ENCODE measurements around the gene TBPL1. TPM values are rescaled to one million over a fixed set of nuclear protein-coding genes. Genes with fewer than 3 reads are reported as not detected.

Gene TBPL1
- total and polyA plus RNA-seq, 4 donors = 5.4 to 34.6 (median 11.5) TPM

- no peak for TF ChIP-seq TAF1 (conservative IDR thresholded peaks at IDR 0.05)
- peak in 1 of 2 donors; percentile 27 for TF ChIP-seq HNF4A (conservative IDR thresholded peaks at IDR 0.05)
- TF ChIP-seq REST (IDR thresholded peaks at IDR 0.05) = no peak
- TF ChIP-seq ATF3 (IDR thresholded peaks at IDR 0.05) = no peak
- TF ChIP-seq FOXA1 (IDR thresholded peaks at IDR 0.05) = no peak
- TF ChIP-seq CTCF (IDR thresholded peaks at IDR 0.05; ENCODE audit: low read depth, low read length, missing input control) = no peak
- peak in 1 of 2 donors; percentile 52 for TF ChIP-seq RXRA (IDR thresholded peaks at IDR 0.05)
- no peak for TF ChIP-seq JUND (IDR thresholded peaks at IDR 0.05)
- TF ChIP-seq HNF4G (IDR thresholded peaks at IDR 0.05) = no peak
- no peak for TF ChIP-seq FOXA2 (IDR thresholded peaks at IDR 0.05)
- no peak for TF ChIP-seq EGR1 (IDR thresholded peaks at IDR 0.05; ENCODE audit: low read depth in 2 of 2)
- WGBS = 33% methylated on average over 1 of the region's 2 CpGs
- no peaks in the 10 kb centered on the region for H3K36me3 ChIP-seq (ENCODE audit: control insufficient read depth in 4 of 4, insufficient read depth in 3 of 4, low read depth in 1 of 4, low read length in 3 of 4)
- no peaks in the 10 kb centered on the region for H3K27me3 ChIP-seq (ENCODE audit: control insufficient read depth in 4 of 4, insufficient read depth in 4 of 4, low read length in 3 of 4)
- H3K4me1 ChIP-seq (ENCODE audit: control insufficient read depth in 4 of 4, insufficient read depth in 4 of 4, low read length in 3 of 4) = peaks cover 4 to 34% (median 27%) of the 10 kb centered on the region in 4 donors
- no peak for DNase-seq (ENCODE audit: low spot score)
- no peak overlapping the region for H3K9ac ChIP-seq (ENCODE audit: low read depth in 1 of 2, low read length in 2 of 2)
- no peaks in the 10 kb centered on the region for H3K9me3 ChIP-seq (ENCODE audit: control insufficient read depth in 4 of 4, low read length in 3 of 4)
- peak overlapping the region; percentile 42 to 59 for H3K27ac ChIP-seq (ENCODE audit: low read depth in 1 of 2, low read length in 2 of 2)
- H3K4me3 ChIP-seq (ENCODE audit: low read depth in 1 of 3, low read length in 3 of 3) = no peak overlapping the region
These were observed 4.6 kb upstream of the TBPL1 start for GRCh38 chr6:133948472-133948871.

- H3K4me1 ChIP-seq (ENCODE audit: control insufficient read depth in 4 of 4, insufficient read depth in 4 of 4, low read length in 3 of 4) = peaks cover 5 to 53% (median 39%) of the 10 kb centered on the region in 4 donors
- H3K36me3 ChIP-seq (ENCODE audit: control insufficient read depth in 4 of 4, insufficient read depth in 3 of 4, low read depth in 1 of 4, low read length in 3 of 4) = no peaks in the 10 kb centered on the region
- no peak overlapping the region for H3K9ac ChIP-seq (ENCODE audit: low read depth in 1 of 2, low read length in 2 of 2)
- H3K9me3 ChIP-seq (ENCODE audit: control insufficient read depth in 4 of 4, low read length in 3 of 4) = no peaks in the 10 kb centered on the region
- no peak for DNase-seq (ENCODE audit: low spot score)
- peak overlapping the region; percentile 87 to 92 for H3K27ac ChIP-seq (ENCODE audit: low read depth in 1 of 2, low read length in 2 of 2)
- H3K4me3 ChIP-seq (ENCODE audit: low read depth in 1 of 3, low read length in 3 of 3) = peak overlapping the region in 2 of 3 donors; percentile 99
- TF ChIP-seq ATF3 (IDR thresholded peaks at IDR 0.05) (no peak), HNF4A (conservative IDR thresholded peaks at IDR 0.05) (no peak), CTCF (IDR thresholded peaks at IDR 0.05; ENCODE audit: low read depth, low read length, missing input control) (no peak), SP1 (IDR thresholded peaks at IDR 0.05) (no peak), JUND (IDR thresholded peaks at IDR 0.05) (no peak), NR2F2 (IDR thresholded peaks at IDR 0.05) (no peak), HNF4G (IDR thresholded peaks at IDR 0.05) (no peak), GABPA (IDR thresholded peaks at IDR 0.05 in 1 of 2, conservative IDR thresholded peaks at IDR 0.05 in 1 of 2) (no peak)
- WGBS = 75% methylated on average over 4 of the region's 4 CpGs
- no peaks in the 10 kb centered on the region for H3K27me3 ChIP-seq (ENCODE audit: control insufficient read depth in 4 of 4, insufficient read depth in 4 of 4, low read length in 3 of 4)
These were observed 1.8 kb upstream of the TBPL1 start for GRCh38 chr6:133951227-133951626.

Measured in liver (tissue), 9 donors.